Measurements from ENCODE around the gene GPR142.

Gene GPR142, protein sequence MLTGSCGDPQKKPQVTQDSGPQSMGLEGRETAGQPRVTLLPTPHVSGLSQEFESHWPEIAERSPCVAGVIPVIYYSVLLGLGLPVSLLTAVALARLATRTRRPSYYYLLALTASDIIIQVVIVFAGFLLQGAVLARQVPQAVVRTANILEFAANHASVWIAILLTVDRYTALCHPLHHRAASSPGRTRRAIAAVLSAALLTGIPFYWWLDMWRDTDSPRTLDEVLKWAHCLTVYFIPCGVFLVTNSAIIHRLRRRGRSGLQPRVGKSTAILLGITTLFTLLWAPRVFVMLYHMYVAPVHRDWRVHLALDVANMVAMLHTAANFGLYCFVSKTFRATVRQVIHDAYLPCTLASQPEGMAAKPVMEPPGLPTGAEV

DNA sequence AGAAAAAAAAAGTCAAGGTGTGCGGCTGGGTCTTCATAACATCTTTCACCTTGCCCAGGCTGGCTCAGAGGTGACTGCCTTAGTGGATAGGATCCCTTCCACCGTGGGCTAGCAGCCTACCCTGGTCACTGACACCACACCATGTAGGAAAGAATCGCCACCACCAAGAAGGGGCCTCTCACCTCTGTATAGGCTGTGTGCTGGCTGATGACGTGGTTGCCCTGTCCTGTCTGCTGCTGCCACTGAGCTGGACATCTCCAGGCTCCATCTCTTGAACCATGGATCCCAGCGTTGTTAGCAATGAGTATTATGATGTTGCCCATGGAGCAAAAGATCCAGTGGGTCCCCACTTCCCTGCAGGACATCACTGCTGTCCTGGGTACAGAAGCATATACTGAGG lies at the start of gene GPR142:
Gene GPR142 (plus strand): TSS at position 301 of the 400 bp plus-strand sequence. CDS start 2,035 bp downstream, outside the sequence.
- H3K4me3 ChIP-seq = no peak within 1 kb of the TSS
- peaks cover 6% of the 10 kb centered on the region; the same call in 1 of the 2 replicates for H4K20me1 ChIP-seq
- no peaks in the 10 kb centered on the region for H3K27me3 ChIP-seq
- H3K9me3 ChIP-seq = no peaks in the 10 kb centered on the region
- TF ChIP-seq Cebpa-rat (IDR thresholded peaks at IDR 0.05) = no peak
- no peak within 1 kb of the TSS for H3K9ac ChIP-seq
- H3K4me2 ChIP-seq = peak within 1 kb of the TSS; percentile 92
- peaks cover 34% of the 10 kb centered on the region for H3K4me1 ChIP-seq
- H3K27ac ChIP-seq = no peak within 1 kb of the TSS
- no peaks in the 10 kb centered on the region for H3K36me3 ChIP-seq

DNA sequence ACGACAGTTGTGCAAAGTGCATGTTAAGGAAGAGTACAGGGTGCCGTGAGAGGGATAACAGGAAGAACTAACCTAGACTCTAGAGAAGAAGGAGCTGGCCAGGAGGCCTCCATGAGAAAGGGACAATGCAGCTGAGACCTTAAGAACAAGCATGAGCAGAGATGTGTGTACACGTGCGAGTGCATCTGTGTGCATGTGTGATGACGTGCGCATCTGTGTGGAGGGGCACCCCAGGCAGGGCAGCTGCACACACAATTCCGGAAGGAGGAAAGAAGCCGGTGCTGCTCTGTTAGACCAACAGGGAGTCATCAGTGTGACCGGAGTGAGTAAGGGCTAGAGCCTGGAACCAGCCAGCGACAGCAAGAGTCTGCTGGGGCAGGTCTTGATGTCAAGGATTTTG lies 48.9 kb upstream of the GPR142 start:
- Histone ChIP-seq H3K9ac (no peak overlapping the region), H3K4me3 (no peak overlapping the region), H4K20me1 (no peaks in the 10 kb centered on the region), H3K4me1 (peaks cover 11% of the 10 kb centered on the region), H3K27me3 (no peaks in the 10 kb centered on the region), H3K4me2 (no peak overlapping the region), H3K27ac (no peak overlapping the region), H3K36me3 (no peaks in the 10 kb centered on the region), H3K9me3 (no peaks in the 10 kb centered on the region)
- no peak for TF ChIP-seq Cebpa-rat (IDR thresholded peaks at IDR 0.05)

DNA sequence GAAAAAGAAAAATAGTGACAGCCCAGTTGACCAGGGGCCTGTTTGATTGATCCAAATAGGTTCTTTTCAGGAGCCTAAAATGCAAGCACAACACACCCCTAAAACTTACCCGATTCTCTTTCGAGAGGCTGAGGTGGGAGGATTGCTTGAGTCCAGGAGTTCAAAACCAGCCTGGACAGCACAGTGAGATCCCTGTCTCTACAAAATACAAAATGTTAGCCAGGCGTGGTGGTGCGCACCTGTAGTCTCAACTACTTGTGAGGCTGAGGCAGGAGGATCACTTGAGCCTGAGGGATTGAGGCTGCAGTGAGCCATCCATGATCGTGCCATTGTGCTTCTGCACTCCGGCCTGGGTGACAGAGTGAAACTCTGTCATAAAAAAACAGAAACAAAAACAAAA lies 42.8 kb upstream of the GPR142 start:
- H3K4me3 ChIP-seq = no peak overlapping the region
- 0 out of 2 replicates have a peak overlapping the region, but pooled peaks have one; percentile 57 for H3K9ac ChIP-seq
- TF ChIP-seq Cebpa-rat (IDR thresholded peaks at IDR 0.05) = no peak
- peaks cover 55% of the 10 kb centered on the region for H3K4me1 ChIP-seq
- no peaks in the 10 kb centered on the region for H4K20me1 ChIP-seq
- H3K36me3 ChIP-seq = no peaks in the 10 kb centered on the region
- no peak overlapping the region for H3K27ac ChIP-seq
- peaks cover 6% of the 10 kb centered on the region for H3K27me3 ChIP-seq
- H3K4me2 ChIP-seq = peak overlapping the region; percentile 96
- H3K9me3 ChIP-seq = no peaks in the 10 kb centered on the region

DNA sequence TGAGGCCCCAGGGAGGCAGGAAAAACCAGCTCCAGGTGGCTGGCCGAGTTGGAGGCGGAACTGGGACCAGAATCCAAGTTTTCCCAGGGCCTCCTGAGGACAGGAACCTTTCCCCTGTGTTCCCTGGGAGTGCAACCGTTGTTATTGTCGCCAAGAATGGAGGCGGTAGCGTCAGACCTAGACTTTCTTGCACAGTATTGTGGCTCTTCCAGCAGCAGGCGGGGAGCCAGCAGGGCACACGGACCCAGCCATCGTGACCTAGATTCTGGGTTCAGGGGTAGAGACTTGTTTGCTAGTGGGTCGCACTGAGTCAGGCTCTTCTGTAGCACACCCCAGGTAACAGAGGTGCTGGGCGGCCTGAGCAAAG lies 41.9 kb upstream of the GPR142 start:
- Histone ChIP-seq H3K36me3 (no peaks in the 10 kb centered on the region), H3K4me3 (peak overlapping the region; percentile 62), H4K20me1 (no peaks in the 10 kb centered on the region), H3K27ac (no peak overlapping the region), H3K9ac (peak overlapping the region; percentile 57), H3K4me2 (peak overlapping the region; percentile 96), H3K4me1 (peaks cover 60% of the 10 kb centered on the region), H3K9me3 (no peaks in the 10 kb centered on the region), H3K27me3 (peaks cover 6% of the 10 kb centered on the region)
- TF ChIP-seq Cebpa-rat (IDR thresholded peaks at IDR 0.05) = no peak

DNA sequence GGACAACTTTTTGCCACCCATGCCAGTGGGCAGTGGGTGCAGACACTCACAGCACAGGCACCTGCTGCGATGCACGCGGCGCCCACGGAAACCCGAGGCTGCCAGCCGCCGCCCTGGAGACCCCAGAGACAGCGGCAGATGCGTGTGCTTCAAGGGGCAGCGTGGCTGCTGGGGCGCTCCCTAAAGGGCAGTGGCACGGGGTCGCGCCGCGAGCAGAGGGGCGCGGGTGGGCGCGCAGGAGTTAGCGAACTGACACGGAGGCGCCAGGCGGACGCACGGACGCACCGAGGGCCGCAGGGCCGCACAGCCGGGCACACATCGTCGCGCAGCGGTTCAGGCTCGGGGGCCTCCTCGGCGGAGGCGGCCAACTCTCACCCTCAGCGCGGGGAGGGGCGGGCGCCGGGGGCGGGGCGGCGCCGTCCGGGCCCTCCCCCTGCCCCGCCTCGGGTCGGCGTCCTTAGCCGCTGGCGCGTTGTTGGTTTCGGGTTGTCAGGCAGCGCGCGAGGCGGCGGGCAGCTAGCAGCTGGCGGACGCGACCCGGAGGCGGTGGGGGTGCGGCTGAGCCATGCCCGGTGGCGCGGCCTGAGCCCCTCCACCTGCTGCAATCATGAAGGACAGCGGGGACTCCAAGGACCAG lies 41.4 kb upstream of the GPR142 start, which contains the start of gene KIF19:
Gene KIF19 (plus strand): TSS at position 484 of the 637 bp plus-strand sequence. CDS start 124 bp downstream, at position 608.
- no peaks in the 10 kb centered on the region for H3K9me3 ChIP-seq
- H3K27ac ChIP-seq = no peak within 1 kb of the TSS
- peaks cover 6% of the 10 kb centered on the region for H3K27me3 ChIP-seq
- no peaks in the 10 kb centered on the region for H4K20me1 ChIP-seq
- H3K9ac ChIP-seq = peak within 1 kb of the TSS; percentile 57
- peaks cover 65% of the 10 kb centered on the region for H3K4me1 ChIP-seq
- no peaks in the 10 kb centered on the region for H3K36me3 ChIP-seq
- H3K4me3 ChIP-seq = peak within 1 kb of the TSS; percentile 62
- TF ChIP-seq Cebpa-rat (IDR thresholded peaks at IDR 0.05) = no peak
- peak within 1 kb of the TSS; percentile 96 for H3K4me2 ChIP-seq

DNA sequence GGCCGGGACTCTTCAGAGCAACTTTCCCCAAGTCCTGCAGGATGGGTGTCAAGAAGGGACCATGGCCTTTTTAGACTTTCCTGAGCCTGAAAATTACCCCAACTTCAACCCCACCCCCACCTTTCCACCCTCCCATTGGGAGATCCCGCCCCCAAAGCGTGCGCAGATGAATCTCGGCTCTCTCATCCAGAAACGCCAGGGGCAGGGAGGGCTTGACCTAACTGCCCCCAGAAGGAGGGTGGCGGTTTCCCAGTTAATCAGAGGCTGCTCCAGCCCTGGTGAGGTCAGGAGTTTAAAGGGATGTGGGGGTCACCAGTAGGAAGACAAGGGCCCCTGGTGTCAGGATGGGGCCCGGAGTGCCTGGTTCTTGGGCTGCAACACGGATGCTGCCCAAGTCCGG lies 40.8 kb upstream of the GPR142 start:
- Histone ChIP-seq H3K27me3 (peaks cover 6% of the 10 kb centered on the region), H3K9ac (no peak overlapping the region), H3K36me3 (no peaks in the 10 kb centered on the region), H4K20me1 (no peaks in the 10 kb centered on the region), H3K4me1 (peaks cover 65% of the 10 kb centered on the region), H3K4me2 (peak overlapping the region; percentile 96), H3K9me3 (no peaks in the 10 kb centered on the region), H3K4me3 (peak overlapping the region; percentile 62), H3K27ac (no peak overlapping the region)
- no peak for TF ChIP-seq Cebpa-rat (IDR thresholded peaks at IDR 0.05)

DNA sequence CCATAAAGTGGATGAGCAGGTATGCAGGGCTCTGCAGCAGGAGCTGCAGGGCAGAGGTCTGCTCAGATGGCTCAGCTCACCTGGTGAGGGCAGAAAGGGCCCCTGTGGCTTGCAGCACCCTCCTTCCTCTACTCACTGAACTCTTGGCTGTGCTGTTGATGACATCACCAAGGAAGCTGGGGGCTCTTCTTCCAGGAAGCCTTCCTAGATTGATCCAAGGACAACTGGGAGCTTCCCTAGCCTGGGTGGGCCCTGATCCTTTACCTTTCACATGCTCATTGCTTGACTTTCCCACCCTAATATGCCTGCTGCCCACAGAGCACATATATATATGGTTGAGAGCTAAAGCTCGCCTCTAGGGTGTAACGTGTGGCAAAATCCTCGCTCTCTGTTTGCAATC lies 38.8 kb upstream of the GPR142 start:
- Histone ChIP-seq H3K4me2 (peak overlapping the region; percentile 96), H3K36me3 (no peaks in the 10 kb centered on the region)
- TF ChIP-seq Cebpa-rat (IDR thresholded peaks at IDR 0.05) = no peak

DNA sequence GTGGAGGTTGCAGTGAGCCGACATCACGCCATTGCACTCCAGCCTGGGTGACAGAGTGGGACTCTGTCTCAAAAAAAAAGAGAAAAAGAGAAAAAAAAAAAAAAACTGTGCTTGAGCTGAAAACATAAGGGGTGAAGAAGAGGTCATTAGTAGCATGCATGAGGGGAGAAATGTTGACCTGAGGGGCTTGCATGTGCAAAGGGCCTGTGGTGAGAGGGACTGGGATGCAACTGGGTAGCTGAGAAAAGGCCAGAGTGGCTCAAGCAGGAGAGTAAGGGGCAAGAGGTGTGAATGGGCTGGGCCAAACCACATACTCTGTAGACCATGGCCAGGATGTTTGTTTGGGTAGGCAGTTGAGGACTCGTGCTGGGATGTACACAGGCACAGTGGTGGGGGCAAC lies 37.9 kb upstream of the GPR142 start:
- H3K9me3 ChIP-seq = no peaks in the 10 kb centered on the region
- no peak overlapping the region for H3K4me3 ChIP-seq
- H3K27me3 ChIP-seq = peaks cover 6% of the 10 kb centered on the region
- peak overlapping the region; percentile 27; the same call in 1 of the 2 replicates for H3K4me2 ChIP-seq
- H3K27ac ChIP-seq = no peak overlapping the region
- H3K9ac ChIP-seq = no peak overlapping the region
- peaks cover 77% of the 10 kb centered on the region for H3K4me1 ChIP-seq
- no peak for TF ChIP-seq Cebpa-rat (IDR thresholded peaks at IDR 0.05)
- H3K36me3 ChIP-seq = no peaks in the 10 kb centered on the region
- H4K20me1 ChIP-seq = no peaks in the 10 kb centered on the region

More for the DNA sequence above, 38.8 kb upstream of the GPR142 start:
- Histone ChIP-seq H3K27ac (0 out of 2 replicates have a peak overlapping the region, but pooled peaks have one; percentile 22), H3K9ac (0 out of 2 replicates have a peak overlapping the region, but pooled peaks have one; percentile 24), H3K9me3 (no peaks in the 10 kb centered on the region), H3K4me3 (no peak overlapping the region), H4K20me1 (no peaks in the 10 kb centered on the region), H3K4me1 (peaks cover 77% of the 10 kb centered on the region), H3K27me3 (peaks cover 6% of the 10 kb centered on the region)

DNA sequence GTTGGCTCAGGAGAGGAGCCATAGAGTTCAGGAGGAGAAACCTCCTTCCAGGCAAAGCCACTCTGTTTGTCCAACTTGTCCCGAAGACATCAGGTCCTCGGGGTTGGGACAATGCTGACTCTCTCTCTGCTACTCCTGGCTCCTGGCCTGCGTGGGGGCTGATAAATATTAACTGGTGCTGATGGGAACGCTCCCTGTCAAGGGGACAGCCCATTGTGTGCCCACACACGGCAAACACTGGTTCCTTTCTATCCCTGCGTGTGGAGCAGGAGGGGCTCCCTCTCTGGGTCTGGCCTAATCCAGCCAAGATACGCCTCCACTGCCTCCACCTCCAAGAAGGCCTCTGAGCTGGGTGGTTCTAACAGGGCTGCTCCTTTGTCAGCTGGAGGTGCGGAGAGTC lies 36.9 kb upstream of the GPR142 start:
- no peaks in the 10 kb centered on the region for H3K36me3 ChIP-seq
- H3K4me2 ChIP-seq = peak overlapping the region; percentile 27; the same call in 1 of the 2 replicates
- no peaks in the 10 kb centered on the region for H3K9me3 ChIP-seq
- no peaks in the 10 kb centered on the region for H4K20me1 ChIP-seq
- H3K27ac ChIP-seq = no peak overlapping the region
- peaks cover 4% of the 10 kb centered on the region for H3K27me3 ChIP-seq
- peaks cover 67% of the 10 kb centered on the region for H3K4me1 ChIP-seq
- TF ChIP-seq Cebpa-rat (IDR thresholded peaks at IDR 0.05) = no peak
- H3K9ac ChIP-seq = no peak overlapping the region
- no peak overlapping the region for H3K4me3 ChIP-seq
